Measurements from ENCODE around the gene CYTH1.

The CYTH1 gene

GRCh38 chr17:78667091-78667490 lies 115.0 kb downstream of the CYTH1 start:
- DNase-seq: no peak

DNA sequence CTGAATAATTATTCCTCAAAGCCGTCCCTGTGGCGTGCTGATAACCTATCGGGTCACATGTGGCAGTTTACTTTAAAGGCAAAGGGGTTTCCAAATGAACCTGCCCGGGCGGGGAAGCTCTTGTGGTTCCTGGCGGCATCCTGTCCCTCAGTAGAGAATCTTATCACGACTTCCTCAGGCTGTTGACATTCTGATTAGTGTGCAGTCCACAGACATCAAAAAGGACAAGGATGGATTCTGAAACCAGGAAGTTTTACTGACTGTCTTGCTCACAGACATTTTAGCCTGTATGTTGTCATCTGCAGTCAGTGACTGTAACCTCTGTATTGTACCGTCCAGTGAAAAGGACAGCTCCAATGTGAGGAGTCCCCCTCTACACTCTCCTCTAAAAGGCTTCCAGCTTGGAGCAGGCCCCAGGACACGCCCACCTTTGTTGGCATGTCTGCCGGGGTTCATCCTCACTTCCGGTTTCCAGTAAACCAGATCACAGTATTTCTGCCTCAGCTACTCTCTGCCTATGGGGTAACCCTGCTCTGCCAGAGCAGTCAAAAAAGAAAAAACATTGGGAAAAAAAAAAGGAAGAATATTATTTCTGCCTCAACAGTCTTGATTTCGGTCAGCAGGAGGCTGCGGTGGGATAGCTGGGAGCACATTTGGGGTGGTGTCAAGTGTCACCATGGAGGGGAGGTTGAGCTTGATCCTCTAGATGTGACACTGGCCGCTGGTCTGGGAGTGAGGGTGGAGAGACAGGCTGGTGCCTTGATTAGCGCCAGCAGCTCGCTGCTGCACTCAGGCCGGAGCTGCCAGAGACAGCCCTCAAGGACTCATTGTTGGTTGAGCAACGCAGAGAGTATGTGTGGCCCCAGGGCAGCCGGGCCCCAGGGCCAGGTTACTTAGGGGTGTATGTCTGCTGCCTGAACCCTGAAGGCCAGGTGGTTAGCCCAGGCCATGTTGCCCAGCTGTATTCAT lies 115.8 kb downstream of the CYTH1 start:
- peak; percentile 27 for DNase-seq

DNA sequence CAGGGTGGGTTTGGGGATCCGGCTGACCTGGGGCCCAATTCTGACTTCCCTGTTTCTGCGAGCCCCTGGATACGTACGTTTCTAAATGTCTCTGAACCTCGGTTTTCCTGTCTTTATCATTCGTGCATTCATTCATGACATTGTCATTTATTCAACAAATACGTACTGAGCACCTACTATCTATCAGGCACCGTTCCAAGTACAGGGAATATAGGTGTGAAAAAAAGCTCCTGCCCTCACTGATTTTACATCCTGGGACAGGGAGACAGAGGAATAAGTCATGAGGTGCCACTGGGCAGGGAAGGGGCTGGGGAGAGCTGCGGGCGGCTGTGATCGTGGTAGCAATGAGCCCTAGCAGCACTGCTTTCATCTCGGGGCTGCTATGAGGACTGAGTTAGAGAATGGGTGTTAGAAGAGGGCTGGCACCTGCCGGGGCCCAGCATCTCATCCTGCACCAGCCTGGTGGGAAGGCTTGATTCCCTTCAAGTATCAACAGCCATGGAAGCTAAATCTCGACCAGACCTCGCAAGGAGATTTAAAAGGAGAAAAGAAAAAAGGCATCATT lies 116.6 kb downstream of the CYTH1 start:
- DNase-seq: no peak

DNA sequence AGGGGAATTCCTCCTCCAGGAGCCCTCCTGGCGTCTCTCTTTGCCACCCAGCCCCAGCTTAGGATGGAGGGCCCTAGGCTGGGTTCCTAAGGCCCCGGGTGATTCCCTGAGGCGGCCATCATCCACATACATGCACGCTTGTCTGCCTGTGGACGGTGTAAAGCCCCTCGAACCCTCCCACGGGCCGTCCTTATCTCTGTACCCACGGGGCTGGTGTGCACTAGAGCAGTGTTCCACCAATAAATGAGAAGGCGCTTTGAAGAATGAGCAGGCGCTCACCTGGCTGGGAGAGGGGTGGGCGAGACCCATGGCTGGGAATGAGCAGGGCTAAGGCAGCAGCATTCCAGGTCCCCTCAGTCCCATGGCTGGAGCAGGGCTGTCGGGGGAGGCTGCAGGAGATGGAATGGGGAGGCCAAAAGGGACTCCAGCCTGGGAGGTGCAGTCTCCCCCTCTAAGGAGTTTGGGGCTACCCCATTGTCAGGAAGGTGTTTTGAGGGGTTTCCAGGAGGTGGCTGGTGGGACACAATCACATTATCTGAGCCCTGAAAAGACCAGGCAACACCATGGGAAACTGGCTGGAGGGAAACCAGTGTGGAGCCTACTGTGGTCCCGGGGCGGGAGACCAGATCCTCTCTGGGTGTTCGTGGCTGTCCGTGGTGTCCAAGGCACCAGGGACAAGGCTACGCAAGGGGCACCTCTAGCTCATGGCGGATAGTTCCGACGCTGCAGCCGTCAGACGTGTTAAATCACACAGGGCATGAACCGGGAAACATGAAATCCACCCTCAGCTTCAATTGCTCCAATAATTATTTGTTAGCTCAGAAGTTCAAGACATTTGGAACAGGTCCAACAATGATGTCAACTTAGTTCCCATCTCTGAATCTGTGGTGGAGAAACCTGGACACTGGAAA lies 117.3 kb downstream of the CYTH1 start:
- DNase-seq: no peak

- DNase-seq: no peak
These were observed 120.8 kb downstream of the CYTH1 start for GRCh38 chr17:78661093-78661770.

DNA sequence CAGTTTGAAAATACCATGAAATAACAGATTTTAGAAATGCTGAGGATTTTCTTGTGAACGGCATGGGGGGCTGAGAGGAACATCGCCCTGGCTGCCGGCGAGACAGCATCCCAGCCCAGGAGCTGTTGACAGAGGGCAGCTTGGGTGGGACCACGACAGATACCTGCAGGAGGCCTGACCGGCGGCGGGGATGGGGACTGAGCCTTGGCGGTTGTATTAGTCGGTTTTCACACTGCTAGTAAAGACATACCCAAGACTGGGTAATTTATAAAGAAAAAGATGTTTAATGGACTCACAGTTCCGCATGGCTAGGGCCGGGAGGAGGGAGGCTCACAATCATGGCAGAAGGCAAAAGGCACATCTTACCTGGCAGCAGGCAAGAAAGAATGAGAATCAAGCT lies 122.5 kb downstream of the CYTH1 start:
- no peak for DNase-seq

DNA sequence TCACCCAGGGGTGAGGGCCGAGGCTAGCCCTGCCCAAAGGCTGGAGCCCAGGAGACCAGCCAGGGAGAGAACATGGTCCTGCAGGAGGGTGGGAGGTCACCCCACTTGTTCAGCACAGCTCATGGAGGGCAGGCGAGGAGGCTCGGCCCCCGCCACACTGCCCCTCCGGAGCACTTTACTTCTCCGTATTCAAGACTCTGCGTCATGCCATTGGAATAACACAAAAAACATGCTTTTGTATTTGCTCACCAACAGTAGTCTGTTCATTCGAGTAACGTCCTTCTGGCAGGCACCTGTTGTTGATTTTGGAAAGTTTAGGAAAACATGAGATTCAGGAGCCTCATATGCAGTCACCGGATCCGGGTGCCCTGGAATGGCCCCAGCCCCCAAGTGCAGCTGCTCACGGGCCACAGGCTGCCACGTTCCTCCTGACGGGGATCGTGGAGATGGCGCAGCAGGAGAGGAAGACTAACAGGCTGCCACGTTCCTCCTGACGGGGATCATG lies 123.7 kb downstream of the CYTH1 start:
- no peak for DNase-seq

GRCh38 chr17:78655251-78655940 lies 126.7 kb downstream of the CYTH1 start:
- DNase-seq: no peak

- DNase-seq: no peak
These were observed 127.7 kb downstream of the CYTH1 start for GRCh38 chr17:78654325-78654724.

GRCh38 chr17:78653382-78653781 lies 128.7 kb downstream of the CYTH1 start:
- DNase-seq: no peak

- no peak for DNase-seq
These were observed 129.2 kb downstream of the CYTH1 start for GRCh38 chr17:78652913-78653312.

- DNase-seq: no peak
These were observed 130.0 kb downstream of the CYTH1 start for GRCh38 chr17:78652024-78652423.

GRCh38 chr17:78651554-78651953 lies 130.5 kb downstream of the CYTH1 start:
- no peak for DNase-seq

GRCh38 chr17:78650093-78650715 lies 131.9 kb downstream of the CYTH1 start:
- DNase-seq: no peak

DNA sequence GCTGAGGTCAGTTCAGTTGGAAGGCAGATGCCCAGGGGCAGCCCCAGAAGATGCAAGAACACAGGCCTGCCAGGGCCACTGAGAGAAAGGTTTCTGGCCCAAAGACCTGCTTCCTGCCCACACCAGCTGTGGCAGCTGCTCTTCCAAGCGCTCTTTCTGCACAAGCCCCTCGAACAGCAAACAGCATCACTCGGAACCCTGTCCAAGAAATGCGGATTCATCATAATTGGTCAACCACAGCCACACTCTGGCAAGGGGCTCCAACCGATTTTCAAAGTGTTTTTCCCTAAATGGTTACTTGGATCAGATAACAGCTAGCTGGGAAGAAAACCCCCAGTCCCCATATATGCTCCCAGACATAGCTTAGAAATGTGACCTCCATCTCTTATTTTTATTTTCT lies 133.8 kb downstream of the CYTH1 start:
- no peak for DNase-seq

DNA sequence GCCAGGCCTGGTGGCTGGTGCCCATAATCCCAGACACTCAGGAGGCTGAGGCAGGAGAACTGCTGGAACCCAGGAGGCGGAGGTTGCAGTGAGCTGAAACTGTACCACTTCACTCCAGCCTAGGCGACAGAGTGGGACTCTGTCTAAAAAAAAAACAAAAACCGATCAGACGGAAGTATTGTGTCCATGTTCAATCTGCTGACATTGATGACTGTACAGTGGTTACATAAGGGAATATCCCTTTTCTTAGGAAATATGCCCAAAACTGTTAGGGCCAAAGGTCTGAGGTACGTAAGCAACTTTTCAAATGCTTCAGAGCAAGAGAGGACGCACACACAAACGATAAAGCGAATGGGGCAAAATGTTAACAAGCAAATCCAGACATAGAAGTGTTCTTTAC lies 135.0 kb downstream of the CYTH1 start:
- no peak for DNase-seq

DNA sequence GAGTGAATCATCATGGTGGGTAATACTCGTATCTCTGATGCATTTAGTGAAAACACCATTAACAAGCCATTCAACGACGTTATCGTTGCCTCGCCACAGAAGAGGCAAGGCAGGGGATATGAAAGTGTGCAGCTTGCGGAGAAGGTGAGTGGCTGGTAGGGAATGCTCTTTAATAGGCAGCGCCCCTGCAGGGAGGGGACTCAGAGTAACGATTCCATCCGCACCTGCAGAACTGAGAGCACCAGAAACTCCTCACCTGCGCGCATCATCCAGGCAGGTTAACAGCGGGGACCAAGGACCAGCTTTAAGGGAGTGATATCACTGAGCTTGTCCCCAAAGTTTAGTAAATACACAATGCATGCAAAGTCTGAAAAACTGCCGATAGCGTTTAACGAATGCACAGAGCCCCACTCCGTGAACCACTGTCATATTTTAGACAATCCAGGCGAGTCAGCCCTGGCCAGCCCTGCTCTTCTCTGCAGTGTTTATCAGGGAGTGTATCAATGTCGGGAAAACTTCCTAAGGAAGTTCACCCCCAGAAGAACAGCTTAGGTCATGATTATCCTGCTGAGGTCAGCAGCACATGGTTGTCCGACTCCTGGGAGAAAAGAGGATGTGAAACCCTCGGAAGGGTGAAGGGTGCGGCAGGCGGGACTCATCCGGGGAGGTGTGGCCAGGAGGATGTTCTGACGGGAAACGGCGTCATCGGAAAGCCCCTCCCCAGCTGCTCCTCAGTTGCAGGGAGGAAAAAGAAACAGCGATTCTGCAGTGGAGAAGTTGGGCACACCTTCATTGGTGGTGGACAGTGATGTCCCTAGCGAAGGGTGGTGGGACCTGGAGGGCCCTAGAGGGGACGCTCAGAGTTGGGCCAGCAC lies 136.4 kb downstream of the CYTH1 start:
- peak; percentile 52 for DNase-seq

GRCh38 chr17:78644931-78645351 lies 137.1 kb downstream of the CYTH1 start:
- DNase-seq: no peak

DNA sequence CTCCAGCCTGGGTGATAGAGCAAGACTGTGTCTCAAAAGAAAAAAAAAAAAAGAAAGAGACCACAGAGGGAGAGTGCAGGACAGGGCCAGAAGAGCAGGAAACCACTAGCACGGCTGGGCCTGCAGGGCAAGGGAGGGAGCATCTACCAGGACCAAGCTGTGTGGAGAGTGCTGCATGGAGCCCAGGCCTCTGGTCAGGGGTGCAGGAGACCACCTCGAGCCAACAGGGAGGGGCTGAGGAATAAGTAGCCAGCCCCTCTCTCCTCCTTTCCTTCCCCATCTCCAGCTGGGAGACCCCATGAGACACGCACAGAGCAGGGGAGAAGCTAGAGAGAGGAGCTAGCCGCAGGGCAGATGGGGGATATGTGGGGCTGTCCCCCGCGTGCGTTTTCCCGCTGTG lies 137.8 kb downstream of the CYTH1 start:
- DNase-seq: no peak

DNA sequence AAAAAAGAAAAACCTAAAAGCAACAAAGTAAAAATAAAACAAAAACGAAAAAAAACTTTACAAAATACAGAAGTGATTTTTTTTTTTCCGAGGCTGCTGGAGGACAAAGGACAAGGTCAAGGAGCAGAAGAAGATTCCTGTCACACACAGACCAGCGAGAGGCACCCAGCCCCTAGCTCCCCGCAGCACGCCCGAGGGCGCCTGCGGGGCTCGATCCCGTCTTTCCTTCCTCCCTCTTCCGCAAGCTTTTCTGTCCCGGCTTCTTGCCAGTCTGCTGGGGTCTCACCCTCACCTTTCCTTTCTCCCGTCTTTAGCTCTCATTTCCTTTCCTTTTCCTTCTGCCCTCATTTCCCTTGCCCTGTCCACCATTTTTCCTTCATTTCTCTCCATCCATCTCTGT lies 138.7 kb downstream of the CYTH1 start:
- DNase-seq: no peak
